Stomach (tissue), 9 donors: ENCODE data around the gene GNAO1. TPM values are rescaled to one million over a fixed set of nuclear protein-coding genes. Genes with fewer than 3 reads are reported as not detected.

Experiments
- DNase-seq, 2 donors: peaks; one replicate each; pipeline versions ENCODE4 v3.0.0 to v3.0.0-alpha.2; 2013 to 2019
- H3K27ac ChIP-seq, 5 donors: fragments of 200-600 bp in 4 of 5; sonication (generic) in 4 of 5; one replicate each; pipeline ENCODE4 v1.5.1; 2013 to 2019; ENCODE audit warnings: mild to moderate bottlenecking in 1 of 5, moderate library complexity in 1 of 5
- H3K27me3 ChIP-seq, 3 donors: fragments of 200-600 bp; sonication (generic); one replicate each; pipeline ENCODE4 v1.5.1; 2017 to 2019; ENCODE audit warnings: mixed run types in 1 of 3
- H3K36me3 ChIP-seq, 4 donors: fragments of 200-600 bp; sonication (generic); 1 replicate in 3 of 4; 2 replicates in 1 of 4; pipeline ENCODE4 v1.5.1; 2016 to 2019
- H3K4me1 ChIP-seq, 4 donors: fragments of 200-600 bp; sonication (generic); one replicate each; pipeline ENCODE4 v1.5.1; 2016 to 2019
- H3K4me3 ChIP-seq, 4 donors: fragments of 200-600 bp; sonication (generic) in 3 of 4; one replicate each; pipeline ENCODE4 v1.5.1; 2016 to 2019; ENCODE audit warnings: mild to moderate bottlenecking in 1 of 4
- H3K9me3 ChIP-seq, 4 donors: fragments of 200-600 bp; sonication (generic); one replicate each; pipeline ENCODE4 v1.5.1; 2016 to 2019
- CTCF ChIP-seq, 7 experiments: fragments of 450-650 bp in 4 of 7; fragments of 200-600 bp in 3 of 7; sonication (generic) in 3 of 7; IDR thresholded peaks; one replicate each; pipeline ENCODE4 v1.5.1; 2016 to 2019; ENCODE audit warnings: antibody characterized with exemption in 7 of 7, control low read depth in 2 of 7, mild to moderate bottlenecking in 1 of 7
- EP300 ChIP-seq: sonication (generic); formaldehyde crosslinking; IDR thresholded peaks from one replicate; pipeline ENCODE4 v1.6.1; 2017; ENCODE audit warnings: antibody characterized with exemption
- POLR2A ChIP-seq, 4 donors: fragments of 450-650 bp; IDR thresholded peaks; one replicate each; pipeline ENCODE4 v1.6.1; 2016; ENCODE audit warnings: antibody characterized with exemption in 4 of 4, control low read depth in 2 of 4, mild to moderate bottlenecking in 1 of 4, moderate library complexity in 1 of 4
- POLR2AphosphoS5 ChIP-seq, 3 donors: sonication (generic); formaldehyde crosslinking; IDR thresholded peaks; one replicate each; pipeline ENCODE4 v1.6.1; 2016; ENCODE audit warnings: antibody characterized with exemption in 3 of 3
- WGBS, 5 donors: extraction: QIAGEN DNeasy Blood & Tissue Kit in 3 of 5; methylation state at CpG; one replicate each; pipeline versions ENCODE4 v1.1.5 to v1.1.7; 2013 to 2018; 5-methylcytosine and 5-hydroxymethylcytosine counted together
- intact Hi-C: fragments of 100-400 bp; cut with DNase I; formaldehyde crosslinking; loops from one replicate; pipeline ENCODE4 v1.15.1; 2023; ENCODE audit warnings: low total_unique reads
- polyA plus RNA-seq, 3 donors: library from polyadenylated mRNA; stranded (reverse); fragments of 200-250 nt; gene quantifications; one replicate each; pipeline ENCODE4 v1.2.3, GENCODE V29; 2013
- total RNA-seq, 5 donors: library from RNA; depleted of rRNA; stranded (reverse); fragments of >200 nt; gene quantifications; one replicate each; pipeline versions ENCODE4 v1.1.0 to v1.2.3, GENCODE V29; 2014 to 2016
- donor health status: healthy with polysubstance abuse.
- donor health status: Bipolar disorder and iron deficiency.
- donor health status: healthy.

GNAO1 gene
- total and polyA plus RNA-seq, 8 donors, result 2.3 to 42.0 (median 4.7) TPM

- Histone ChIP-seq H3K27me3 (no peaks in the 10 kb centered on the region), H3K9me3 (no peaks in the 10 kb centered on the region), H3K4me3 (no peak overlapping the region), H3K27ac (no peak overlapping the region), H3K36me3 (peaks cover 27 to 66% (median 58%) of the 10 kb centered on the region in 4 donors), H3K4me1 (peaks cover 0 to 38% (median 25%) of the 10 kb centered on the region in 4 donors)
- intact Hi-C loops, result no loop called here
- 94 to 99% (median 95%) methylated on average over 6 of the region's 6 CpGs for WGBS, 5 donors
- DNase-seq, result no peak
- no peak for TF ChIP-seq EP300
- TF ChIP-seq POLR2A (IDR thresholded peaks at IDR 0.05), result no peak
These were observed 176.5 kb downstream of the GNAO1 start for GRCh38 chr16:56367764-56368163.

GRCh38 chr16:56368545-56368944 lies 177.3 kb downstream of the GNAO1 start:
- WGBS, 5 donors, result 90 to 96% (median 92%) methylated on average over 2 of the region's 2 CpGs
- Histone ChIP-seq H3K36me3 (peaks cover 19 to 62% (median 51%) of the 10 kb centered on the region in 4 donors), H3K9me3 (no peaks in the 10 kb centered on the region), H3K27ac (peak overlapping the region in 1 of 5 donors; percentile 68), H3K4me3 (no peak overlapping the region), H3K4me1 (peaks cover 0 to 46% (median 29%) of the 10 kb centered on the region in 4 donors), H3K27me3 (no peaks in the 10 kb centered on the region)
- DNase-seq, result no peak
- TF ChIP-seq POLR2A (IDR thresholded peaks at IDR 0.05), result no peak
- TF ChIP-seq POLR2AphosphoS5 (IDR thresholded peaks at IDR 0.05), result no peak
- no peak for TF ChIP-seq EP300
- TF ChIP-seq CTCF (IDR thresholded peaks at IDR 0.05), result no peak
- intact Hi-C loops, result no loop called here

GRCh38 chr16:56369202-56369601 lies 177.9 kb downstream of the GNAO1 start:
- Histone ChIP-seq H3K27ac (peak overlapping the region in 4 of 5 donors; percentile 21 to 68 (median 50)), H3K36me3 (peaks cover 13 to 60% (median 46%) of the 10 kb centered on the region in 4 donors), H3K9me3 (no peaks in the 10 kb centered on the region), H3K27me3 (no peaks in the 10 kb centered on the region), H3K4me3 (no peak overlapping the region), H3K4me1 (peaks cover 0 to 49% (median 30%) of the 10 kb centered on the region in 4 donors)
- DNase-seq, result peak in 1 of 2 donors; percentile 80
- TF ChIP-seq EP300, result no peak
- no peak for TF ChIP-seq POLR2A (IDR thresholded peaks at IDR 0.05)
- TF ChIP-seq CTCF (IDR thresholded peaks at IDR 0.05), result no peak
- TF ChIP-seq POLR2AphosphoS5 (IDR thresholded peaks at IDR 0.05), result no peak
- WGBS, 5 donors, result 74 to 88% (median 80%) methylated on average over 5 of the region's 5 CpGs
- intact Hi-C loops, result no loop called here

GRCh38 chr16:56370185-56370874 lies 179.0 kb downstream of the GNAO1 start:
- no peaks in the 10 kb centered on the region for H3K27me3 ChIP-seq
- no peak for TF ChIP-seq EP300
- no peak for TF ChIP-seq CTCF (IDR thresholded peaks at IDR 0.05)
- H3K27ac ChIP-seq, result peak overlapping the region in 4 of 5 donors; percentile 39 to 68 (median 58)
- no peaks in the 10 kb centered on the region for H3K9me3 ChIP-seq
- 81 to 93% (median 88%) methylated on average over 2 of the region's 2 CpGs for WGBS, 5 donors
- H3K4me3 ChIP-seq, result no peak overlapping the region
- intact Hi-C loops, result no loop called here
- DNase-seq, result no peak
- H3K4me1 ChIP-seq, result peaks cover 0 to 49% (median 30%) of the 10 kb centered on the region in 4 donors
- peaks cover 13 to 49% (median 40%) of the 10 kb centered on the region in 4 donors for H3K36me3 ChIP-seq
